Upper lobe of right lung (tissue), 1 donor: Measurements from ENCODE around the gene TCHH. TPM values are rescaled to one million over a fixed set of nuclear protein-coding genes. Genes with fewer than 3 reads are reported as not detected.
A peak's percentile ranks its signal among the peaks of the same experiment; 100 is the strongest.

Experiments
- ATAC-seq: fragments of 200-7000 bp; cut with Tn5 transposase; one replicate; pipeline ENCODE4 v1.9.1; 2020; ENCODE audit warnings: mild to moderate bottlenecking, moderate library complexity
- DNase-seq: peaks from one replicate; pipeline ENCODE4 v3.0.0-alpha.2; 2020
- H3K27ac ChIP-seq: fragments of 200-600 bp; one replicate; pipeline ENCODE4 v1.8.0; 2022
- H3K27me3 ChIP-seq: fragments of 200-600 bp; one replicate; pipeline ENCODE4 v1.8.0; 2022; ENCODE audit warnings: mild to moderate bottlenecking
- H3K36me3 ChIP-seq: fragments of 200-600 bp; one replicate; pipeline ENCODE4 v1.8.0; 2022
- H3K4me1 ChIP-seq: fragments of 200-600 bp; one replicate; pipeline ENCODE4 v1.8.0; 2022
- H3K4me3 ChIP-seq: fragments of 200-600 bp; one replicate; pipeline ENCODE4 v1.8.0; 2022; ENCODE audit warnings: mild to moderate bottlenecking
- H3K9me3 ChIP-seq: fragments of 200-600 bp; one replicate; pipeline ENCODE4 v1.8.0; 2022
- intact Hi-C: fragments of 100-400 bp; cut with DNase I; formaldehyde crosslinking; loops from one replicate; pipeline ENCODE4 v1.11.0; 2022
- total RNA-seq: library from RNA; stranded (reverse); fragmentation: NEBNext Ultra II Directional; extraction: Animal tissue kit (Norgen Biotek cat#: 25700); gene quantifications from one replicate; pipeline ENCODE4 v1.2.1, GENCODE V29; 2021
- TF ChIP-seq, protein P1 (sequence below): fragments of 200-600 bp; IDR thresholded peaks from one replicate; pipeline ENCODE4 v1.8.0; 2022; ENCODE audit warnings: antibody characterized with exemption
- donor health status: DM: no; HTN: yes; CAD: no; lungs with severe emphysema.

Gene TCHH
- total RNA-seq, 1 donor from 2014 or later: 0.20 TPM

DNA sequence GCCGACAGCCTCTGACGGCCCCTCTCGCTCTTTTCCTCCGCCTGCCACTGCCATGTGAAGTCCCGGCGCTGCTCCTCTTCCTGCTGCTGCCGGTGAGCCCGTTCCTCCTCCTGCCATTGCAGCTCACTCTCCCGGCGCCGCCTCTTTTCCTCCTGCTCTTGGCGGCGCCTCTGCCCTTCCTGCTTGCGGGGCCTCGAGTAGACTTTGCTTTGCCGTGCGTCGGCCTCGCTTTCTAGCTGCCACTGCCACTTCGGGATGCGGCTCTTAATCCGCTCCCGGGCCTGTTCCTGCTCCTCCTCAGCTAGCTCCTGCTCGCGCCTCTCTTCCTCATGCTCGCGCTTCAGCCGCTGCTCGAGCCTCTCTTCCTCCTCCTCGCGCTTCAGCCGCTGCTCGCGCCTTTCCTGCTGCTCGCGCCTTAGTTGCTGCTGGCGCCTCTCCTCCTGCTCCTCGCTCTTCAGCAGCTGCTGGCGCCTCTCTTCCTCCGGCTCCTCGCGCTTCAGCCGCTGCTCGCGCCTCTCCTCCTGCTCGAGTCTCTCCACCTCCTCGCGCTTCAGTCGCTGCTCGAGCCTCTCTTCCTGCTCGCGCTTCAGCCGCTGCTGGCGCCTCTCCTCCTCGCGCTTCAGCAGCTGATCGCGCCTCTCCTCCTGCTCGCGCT, 4.3 kb downstream of the TCHH start:
- DNase-seq (peak; percentile 67), ATAC-seq (peak; percentile 47)
- no peak overlapping the region for H3K27ac ChIP-seq
- H3K36me3 ChIP-seq: no peaks in the 10 kb centered on the region
- H3K4me3 ChIP-seq: peak overlapping the region; percentile 55
- peaks cover 33% of the 10 kb centered on the region for H3K4me1 ChIP-seq
- H3K27me3 ChIP-seq: peaks cover 92% of the 10 kb centered on the region
- TF ChIP-seq, protein P1, sequence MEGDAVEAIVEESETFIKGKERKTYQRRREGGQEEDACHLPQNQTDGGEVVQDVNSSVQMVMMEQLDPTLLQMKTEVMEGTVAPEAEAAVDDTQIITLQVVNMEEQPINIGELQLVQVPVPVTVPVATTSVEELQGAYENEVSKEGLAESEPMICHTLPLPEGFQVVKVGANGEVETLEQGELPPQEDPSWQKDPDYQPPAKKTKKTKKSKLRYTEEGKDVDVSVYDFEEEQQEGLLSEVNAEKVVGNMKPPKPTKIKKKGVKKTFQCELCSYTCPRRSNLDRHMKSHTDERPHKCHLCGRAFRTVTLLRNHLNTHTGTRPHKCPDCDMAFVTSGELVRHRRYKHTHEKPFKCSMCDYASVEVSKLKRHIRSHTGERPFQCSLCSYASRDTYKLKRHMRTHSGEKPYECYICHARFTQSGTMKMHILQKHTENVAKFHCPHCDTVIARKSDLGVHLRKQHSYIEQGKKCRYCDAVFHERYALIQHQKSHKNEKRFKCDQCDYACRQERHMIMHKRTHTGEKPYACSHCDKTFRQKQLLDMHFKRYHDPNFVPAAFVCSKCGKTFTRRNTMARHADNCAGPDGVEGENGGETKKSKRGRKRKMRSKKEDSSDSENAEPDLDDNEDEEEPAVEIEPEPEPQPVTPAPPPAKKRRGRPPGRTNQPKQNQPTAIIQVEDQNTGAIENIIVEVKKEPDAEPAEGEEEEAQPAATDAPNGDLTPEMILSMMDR: no peak
- intact Hi-C loops: no loop called here
- H3K9me3 ChIP-seq: peaks cover 6% of the 10 kb centered on the region

DNA sequence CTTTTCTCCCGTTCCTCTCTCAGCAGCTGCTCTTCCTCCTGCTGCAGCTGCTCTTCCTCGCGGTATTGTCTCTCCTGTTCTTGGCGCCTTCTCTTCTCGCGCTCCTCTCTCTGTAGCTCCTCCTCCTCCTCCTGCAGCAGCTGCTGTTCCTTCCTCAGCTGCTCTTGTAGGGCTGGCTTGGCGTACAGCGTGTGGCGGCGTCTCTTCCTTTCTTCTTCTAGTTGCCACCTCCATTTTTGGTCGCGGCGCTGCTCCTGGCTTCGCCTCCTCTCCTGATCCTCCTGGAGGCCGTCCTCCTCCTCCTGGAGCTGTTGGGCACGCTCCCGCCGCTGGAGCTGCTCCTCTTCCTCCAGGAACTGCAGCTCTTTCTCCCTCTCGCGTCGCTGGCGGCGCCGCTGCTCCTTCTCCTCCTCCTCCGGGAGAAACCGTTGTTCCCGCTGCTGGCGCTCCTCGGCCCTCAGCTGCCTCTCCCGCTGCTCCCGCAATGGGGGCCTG, 4.8 kb downstream of the TCHH start:
- peak; percentile 64 for ATAC-seq

DNA sequence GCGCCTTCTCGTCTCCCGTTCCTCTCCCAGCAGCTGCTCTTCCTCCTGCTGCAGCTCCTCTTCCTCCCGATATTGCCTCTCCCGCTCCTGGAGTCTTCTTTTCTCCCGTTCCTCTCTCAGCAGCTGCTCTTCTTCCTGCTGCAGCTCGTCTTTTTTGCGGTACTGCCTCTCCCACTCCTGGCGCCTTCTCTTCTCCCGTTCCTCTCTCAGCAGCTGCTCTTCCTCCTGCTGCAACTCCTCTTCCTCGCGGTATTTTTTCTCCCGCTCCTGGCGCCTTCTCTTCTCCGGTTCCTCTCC, 5.3 kb downstream of the TCHH start:
- Histone ChIP-seq H3K4me1 (peaks cover 33% of the 10 kb centered on the region), H3K4me3 (peak overlapping the region; percentile 55), H3K36me3 (no peaks in the 10 kb centered on the region), H3K27me3 (peaks cover 92% of the 10 kb centered on the region), H3K27ac (no peak overlapping the region), H3K9me3 (peaks cover 6% of the 10 kb centered on the region)
- no peak for DNase-seq
- intact Hi-C loops: no loop called here
- TF ChIP-seq, protein P1: no peak
- no peak for ATAC-seq

More for the DNA sequence above, 4.8 kb downstream of the TCHH start:
- Histone ChIP-seq H3K4me3 (peak overlapping the region; percentile 55), H3K36me3 (no peaks in the 10 kb centered on the region), H3K4me1 (peaks cover 33% of the 10 kb centered on the region), H3K27me3 (peaks cover 92% of the 10 kb centered on the region), H3K9me3 (peaks cover 6% of the 10 kb centered on the region), H3K27ac (no peak overlapping the region)
- peak; percentile 69 for DNase-seq
- TF ChIP-seq, protein P1: no peak
- intact Hi-C loops: no loop called here

DNA sequence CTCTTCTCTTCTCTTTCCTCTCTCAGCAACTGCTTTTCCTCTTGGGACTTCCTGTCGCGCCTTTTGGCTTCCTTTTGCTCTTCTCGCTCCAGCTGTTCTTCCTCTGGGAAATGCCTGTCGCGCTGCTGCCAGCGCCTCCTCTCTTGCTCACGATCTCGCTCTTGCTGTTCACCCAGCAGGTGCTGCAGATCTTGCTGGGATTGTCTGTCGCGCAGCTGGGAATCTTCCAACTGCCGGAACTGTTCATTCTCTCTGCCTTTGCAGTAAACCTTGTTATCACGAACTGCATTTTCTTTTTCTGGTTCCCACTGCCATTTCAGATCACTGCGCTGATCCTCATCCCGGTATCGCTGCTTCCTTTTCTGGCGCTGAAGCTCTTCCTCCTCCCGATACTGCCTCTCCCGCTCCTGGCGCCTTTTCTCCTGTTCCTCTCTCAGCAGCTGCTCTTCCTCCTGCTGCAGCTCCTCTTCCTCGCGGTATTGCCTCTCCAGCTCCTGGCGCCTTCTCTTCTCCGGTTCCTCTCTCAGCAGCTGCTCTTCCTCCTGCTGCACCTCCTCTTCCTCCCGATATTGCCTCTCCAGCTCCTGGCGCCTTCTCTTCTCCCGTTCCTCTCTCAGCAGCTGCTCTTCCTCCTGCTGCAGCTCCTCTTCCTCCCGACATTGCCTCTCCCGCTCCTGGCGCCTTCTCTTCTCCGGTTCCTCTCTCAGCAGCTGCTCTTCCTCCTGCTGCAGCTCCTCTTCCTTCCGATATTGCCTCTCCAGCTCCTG, 5.8 kb downstream of the TCHH start:
- peaks cover 33% of the 10 kb centered on the region for H3K4me1 ChIP-seq
- H3K27ac ChIP-seq: no peak overlapping the region
- H3K4me3 ChIP-seq: peak overlapping the region; percentile 55
- H3K36me3 ChIP-seq: no peaks in the 10 kb centered on the region
- DNase-seq: no peak
- ATAC-seq: no peak
- intact Hi-C loops: no loop called here
- TF ChIP-seq, protein P1: no peak
- peaks cover 92% of the 10 kb centered on the region for H3K27me3 ChIP-seq
- H3K9me3 ChIP-seq: peaks cover 6% of the 10 kb centered on the region

DNA sequence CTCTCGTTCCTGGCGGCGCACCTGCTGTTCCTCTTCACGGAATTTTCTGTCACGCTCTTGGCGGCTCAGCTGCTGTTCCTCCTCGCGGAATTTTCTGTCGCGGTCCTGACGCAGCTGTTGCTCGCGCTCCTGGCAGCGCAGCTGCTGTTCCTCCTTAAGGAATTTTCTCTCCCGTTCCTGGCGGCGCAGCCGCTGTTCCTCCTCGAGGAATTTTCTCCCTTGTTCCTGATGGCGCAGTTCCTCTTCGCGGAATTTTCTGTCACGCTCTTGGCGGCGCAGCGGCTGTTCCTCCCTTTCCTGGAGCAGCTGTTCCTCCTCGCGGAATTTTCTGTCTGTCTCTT, 6.4 kb downstream of the TCHH start:
- no peak overlapping the region for H3K27ac ChIP-seq
- DNase-seq: no peak
- peaks cover 6% of the 10 kb centered on the region for H3K9me3 ChIP-seq
- intact Hi-C loops: no loop called here
- H3K4me3 ChIP-seq: peak overlapping the region; percentile 30
- no peak for ATAC-seq
- TF ChIP-seq, protein P1: no peak
- peaks cover 88% of the 10 kb centered on the region for H3K27me3 ChIP-seq
- no peaks in the 10 kb centered on the region for H3K36me3 ChIP-seq
- H3K4me1 ChIP-seq: peaks cover 33% of the 10 kb centered on the region
